Spleen (tissue), 11 donors: ENCODE measurements around the gene ZMYM4. TPM values are rescaled to one million over a fixed set of nuclear protein-coding genes. Genes with fewer than 3 reads are reported as not detected.

Experiments
- DNase-seq: peaks from one replicate; pipeline ENCODE4 v3.0.0-alpha.2; 2020
- H3K27ac ChIP-seq, 8 donors: fragments of 200-600 bp; sonication (generic) in 7 of 8; 1 replicate in 4 of 8; 2 replicates in 4 of 8; pipeline versions ENCODE4 v1.5.0 to v1.8.0; 2016 to 2021; ENCODE audit warnings: inconsistent platforms in 4 of 8, mild to moderate bottlenecking in 4 of 8, moderate library complexity in 1 of 8
- H3K27me3 ChIP-seq, 7 donors: fragments of 200-600 bp; sonication (generic) in 6 of 7; replicated peaks in 1 of 7; 1 replicate in 4 of 7; 2 replicates in 3 of 7; pipeline versions ENCODE4 v1.5.0 to v1.8.0; 2016 to 2021; ENCODE audit warnings: inconsistent platforms in 3 of 7, mild to moderate bottlenecking in 1 of 7
- H3K36me3 ChIP-seq, 6 donors: fragments of 200-600 bp; sonication (generic) in 5 of 6; 1 replicate in 4 of 6; 2 replicates in 2 of 6; pipeline versions ENCODE4 v1.5.0 to v1.8.0; 2016 to 2021; ENCODE audit warnings: inconsistent platforms in 2 of 6
- H3K4me1 ChIP-seq, 6 donors: fragments of 200-600 bp; sonication (generic) in 5 of 6; 1 replicate in 3 of 6; 2 replicates in 3 of 6; pipeline versions ENCODE4 v1.5.0 to v1.8.0; 2016 to 2021; ENCODE audit warnings: inconsistent platforms in 3 of 6
- H3K4me3 ChIP-seq, 8 donors: fragments of 200-600 bp; sonication (generic) in 7 of 8; 1 replicate in 4 of 8; 2 replicates in 4 of 8; pipeline versions ENCODE4 v1.5.0 to v1.8.0; 2016 to 2021; ENCODE audit warnings: inconsistent platforms in 4 of 8, mild to moderate bottlenecking in 4 of 8, moderate library complexity in 2 of 8
- H3K9me3 ChIP-seq, 8 donors: fragments of 200-600 bp; sonication (generic) in 7 of 8; 1 replicate in 4 of 8; 2 replicates in 4 of 8; pipeline versions ENCODE4 v1.5.0 to v1.8.0; 2016 to 2021; ENCODE audit warnings: inconsistent platforms in 4 of 8
- POLR2A ChIP-seq, 3 donors: fragments of 450-650 bp; IDR thresholded peaks; one replicate each; pipeline ENCODE4 v1.5.1; 2017; ENCODE audit warnings: antibody characterized with exemption in 3 of 3, mild to moderate bottlenecking in 1 of 3
- POLR2AphosphoS5 ChIP-seq, 3 donors: sonication (generic); formaldehyde crosslinking; IDR thresholded peaks; one replicate each; pipeline ENCODE4 v1.5.1; 2017; ENCODE audit warnings: antibody characterized with exemption in 3 of 3
- WGBS, 5 donors: extraction: QIAGEN DNeasy Blood & Tissue Kit in 3 of 5; methylation state at CpG; one replicate each; pipeline versions ENCODE4 v1.1.5 to v1.1.7; 2013 to 2018; 5-methylcytosine and 5-hydroxymethylcytosine counted together
- intact Hi-C: fragments of 100-400 bp; cut with DNase I; formaldehyde crosslinking; loops from one replicate; pipeline ENCODE4 v1.15.0; 2023; ENCODE audit warnings: low total_unique reads
- polyA plus RNA-seq, 3 donors: library from polyadenylated mRNA; stranded (reverse); fragments of 200-250 nt; gene quantifications; one replicate each; pipeline ENCODE4 v1.2.1, GENCODE V29; 2013
- total RNA-seq, 7 donors: library from RNA; depleted of rRNA in 3 of 7; stranded (reverse); fragments of >200 nt in 3 of 7; fragmentation: NEBNext Ultra II Directional in 4 of 7; extraction: Animal tissue kit (Norgen Biotek cat#: 25700) in 4 of 7; gene quantifications; one replicate each; pipeline versions ENCODE4 v1.1.0 to v1.2.1, GENCODE V29; 2016 to 2021
- TF ChIP-seq, protein P1 (sequence below), 11 experiments: fragments of 200-600 bp in 7 of 11; fragments of 450-650 bp in 4 of 11; sonication (generic) in 4 of 11; IDR thresholded peaks in 8 of 11; conservative IDR thresholded peaks in 3 of 11; 1 replicate in 7 of 11; 2 replicates in 4 of 11; pipeline versions ENCODE4 v1.4.0 to v1.8.0; 2016 to 2021; ENCODE audit warnings: antibody characterized with exemption in 11 of 11, inconsistent platforms in 4 of 11, mild to moderate bottlenecking in 1 of 11
- donor health status: healthy with polysubstance abuse.
- donor health status: DM: no; HTN: no; CAD: no; lungs with moderate emphysema.
- donor health status: DM: no; HTN: no; CAD: no.
- donor health status: Bipolar disorder and iron deficiency.
- donor health status: healthy.
- donor health status: DM: no; HTN: no; CAD: no.
- donor health status: DM: yes; HTN: yes; CAD: no.

The ZMYM4 gene
- total and polyA plus RNA-seq, 10 donors, result 9.0 to 70.2 (median 47.1) TPM

DNA sequence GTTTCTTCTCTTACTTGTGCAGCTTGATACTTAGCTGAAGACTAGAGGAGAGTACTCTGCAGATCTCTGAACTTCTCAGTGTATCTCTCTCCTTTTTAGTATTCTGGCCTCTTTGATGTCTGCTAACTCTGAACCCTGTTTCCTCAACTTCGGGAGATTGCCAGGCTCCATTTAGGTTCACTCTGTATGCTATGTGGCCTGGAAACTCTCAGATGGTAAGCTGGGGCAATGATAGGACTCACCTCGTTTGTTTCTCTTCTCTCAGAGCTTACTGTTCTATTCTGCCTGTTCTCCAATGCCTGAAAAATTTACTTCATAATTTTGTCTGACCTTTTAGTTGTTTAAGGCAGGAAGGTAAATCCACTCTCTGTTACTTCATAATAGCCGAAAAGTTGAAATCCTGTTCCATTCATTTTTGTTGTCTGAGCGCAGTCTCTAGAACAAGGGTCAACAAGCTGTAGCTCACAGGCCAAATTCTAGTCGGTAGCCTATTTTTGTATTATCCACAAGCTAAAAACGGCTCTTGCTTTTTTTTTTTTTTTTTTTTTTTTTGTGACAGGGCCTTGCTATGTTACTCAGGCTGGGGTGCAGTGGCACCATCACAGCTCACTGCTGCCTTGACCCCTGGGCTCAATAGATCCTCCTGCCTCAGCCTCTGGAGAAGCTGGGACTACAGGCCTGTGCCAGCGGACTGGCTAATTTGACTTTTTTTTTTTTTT lies 33.3 kb downstream of the ZMYM4 start:
- Histone ChIP-seq H3K36me3 (peaks cover 0 to 52% (median 2%) of the 10 kb centered on the region in 6 donors), H3K4me1 (peaks cover 0 to 19% (median 6%) of the 10 kb centered on the region in 6 donors), H3K4me3 (no peak overlapping the region), H3K27ac (no peak overlapping the region), H3K9me3 (no peaks in the 10 kb centered on the region), H3K27me3 (no peaks in the 10 kb centered on the region)
- WGBS, 5 donors, result 72 to 79% (median 76%) methylated on average over 7 of the region's 7 CpGs
- DNase-seq, result no peak
- TF ChIP-seq POLR2AphosphoS5 (IDR thresholded peaks at IDR 0.05) (no peak), POLR2A (IDR thresholded peaks at IDR 0.05) (no peak)
- TF ChIP-seq, protein P1, sequence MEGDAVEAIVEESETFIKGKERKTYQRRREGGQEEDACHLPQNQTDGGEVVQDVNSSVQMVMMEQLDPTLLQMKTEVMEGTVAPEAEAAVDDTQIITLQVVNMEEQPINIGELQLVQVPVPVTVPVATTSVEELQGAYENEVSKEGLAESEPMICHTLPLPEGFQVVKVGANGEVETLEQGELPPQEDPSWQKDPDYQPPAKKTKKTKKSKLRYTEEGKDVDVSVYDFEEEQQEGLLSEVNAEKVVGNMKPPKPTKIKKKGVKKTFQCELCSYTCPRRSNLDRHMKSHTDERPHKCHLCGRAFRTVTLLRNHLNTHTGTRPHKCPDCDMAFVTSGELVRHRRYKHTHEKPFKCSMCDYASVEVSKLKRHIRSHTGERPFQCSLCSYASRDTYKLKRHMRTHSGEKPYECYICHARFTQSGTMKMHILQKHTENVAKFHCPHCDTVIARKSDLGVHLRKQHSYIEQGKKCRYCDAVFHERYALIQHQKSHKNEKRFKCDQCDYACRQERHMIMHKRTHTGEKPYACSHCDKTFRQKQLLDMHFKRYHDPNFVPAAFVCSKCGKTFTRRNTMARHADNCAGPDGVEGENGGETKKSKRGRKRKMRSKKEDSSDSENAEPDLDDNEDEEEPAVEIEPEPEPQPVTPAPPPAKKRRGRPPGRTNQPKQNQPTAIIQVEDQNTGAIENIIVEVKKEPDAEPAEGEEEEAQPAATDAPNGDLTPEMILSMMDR (IDR thresholded peaks at IDR 0.05 in 8 of 11, conservative IDR thresholded peaks at IDR 0.05 in 3 of 11), result no peak
- intact Hi-C loops, result no loop called here

DNA sequence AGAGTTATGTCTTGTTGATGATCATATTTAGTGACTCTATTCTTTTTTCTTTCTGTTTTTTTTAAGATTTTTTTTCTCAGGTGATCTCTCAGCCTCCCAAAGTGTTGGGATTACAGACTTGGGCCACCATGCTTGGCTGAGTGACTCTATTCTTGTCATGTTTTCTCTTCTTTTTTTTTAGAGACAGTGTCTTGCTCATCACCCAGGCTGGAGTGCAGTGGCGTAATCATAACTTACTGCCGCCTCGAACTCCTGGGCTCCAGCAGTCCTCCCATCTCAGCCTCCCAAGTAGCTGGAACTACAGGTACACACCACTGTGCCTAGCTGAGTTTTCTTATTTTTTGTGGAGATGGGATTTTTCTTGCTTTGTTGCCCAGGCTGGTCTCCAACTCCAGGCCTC lies 36.9 kb downstream of the ZMYM4 start:
- intact Hi-C loops, result no loop called here
- Histone ChIP-seq H3K27ac (no peak overlapping the region), H3K4me1 (no peaks in the 10 kb centered on the region), H3K36me3 (peaks cover 0 to 48% (median 2%) of the 10 kb centered on the region in 6 donors), H3K9me3 (no peaks in the 10 kb centered on the region), H3K27me3 (no peaks in the 10 kb centered on the region), H3K4me3 (no peak overlapping the region)
- DNase-seq, result no peak
- TF ChIP-seq, protein P1 (IDR thresholded peaks at IDR 0.05 in 8 of 11, conservative IDR thresholded peaks at IDR 0.05 in 3 of 11), result no peak
- 84 to 95% (median 87%) methylated on average over 3 of the region's 3 CpGs for WGBS, 5 donors

DNA sequence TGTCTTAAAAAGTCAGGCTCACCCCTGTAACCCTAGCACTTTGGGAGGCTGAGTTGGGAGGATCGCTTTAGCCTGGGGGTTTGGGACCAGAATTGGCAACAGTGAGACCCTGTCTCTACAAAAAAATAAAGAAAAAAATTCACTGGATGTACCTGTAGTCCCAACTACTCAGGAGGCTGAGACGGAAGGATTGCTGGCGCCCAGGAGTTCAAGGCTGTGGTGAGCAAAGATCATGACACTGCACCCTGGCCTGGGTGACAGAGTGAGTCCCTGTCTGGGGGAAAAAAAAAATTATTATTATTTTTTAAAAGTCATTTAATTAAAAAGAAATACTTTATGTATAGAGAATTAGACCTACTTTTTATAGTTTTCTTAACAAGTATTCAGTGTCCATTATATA lies 47.1 kb downstream of the ZMYM4 start:
- WGBS, 5 donors, result 93 to 99% (median 94%) methylated on average over 3 of the region's 3 CpGs
- Histone ChIP-seq H3K36me3 (peaks cover 0 to 29% (median 6%) of the 10 kb centered on the region in 6 donors), H3K4me1 (peaks cover 0 to 1% (median 0%) of the 10 kb centered on the region in 6 donors), H3K27ac (no peak overlapping the region), H3K27me3 (no peaks in the 10 kb centered on the region), H3K9me3 (no peaks in the 10 kb centered on the region), H3K4me3 (no peak overlapping the region)
- intact Hi-C loops, result no loop called here
- TF ChIP-seq, protein P1 (IDR thresholded peaks at IDR 0.05 in 8 of 11, conservative IDR thresholded peaks at IDR 0.05 in 3 of 11), result no peak
- TF ChIP-seq POLR2A (IDR thresholded peaks at IDR 0.05) (no peak), POLR2AphosphoS5 (IDR thresholded peaks at IDR 0.05) (no peak)
- DNase-seq, result no peak

DNA sequence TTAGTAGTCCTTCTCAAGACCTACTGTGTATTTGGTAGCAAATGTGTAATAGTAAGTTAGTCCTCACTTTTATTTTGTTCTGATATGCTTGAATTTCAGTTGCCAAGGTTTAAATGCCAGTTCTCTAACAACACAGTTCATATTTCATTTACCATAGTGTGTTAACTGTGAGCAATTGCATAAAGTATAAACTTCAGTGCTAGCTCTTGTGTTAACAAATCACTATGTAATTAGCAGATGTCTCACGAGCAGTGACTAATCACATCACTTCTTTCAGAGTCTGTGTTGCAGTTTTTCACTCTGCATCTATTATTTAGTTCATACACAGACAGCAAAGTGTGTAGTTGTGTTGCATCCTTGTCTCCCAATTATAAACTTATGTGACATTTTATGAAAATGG lies 47.8 kb downstream of the ZMYM4 start:
- intact Hi-C loops, result no loop called here
- Histone ChIP-seq H3K27me3 (no peaks in the 10 kb centered on the region), H3K36me3 (peaks cover 0 to 22% (median 2%) of the 10 kb centered on the region in 6 donors), H3K9me3 (no peaks in the 10 kb centered on the region), H3K27ac (no peak overlapping the region), H3K4me1 (peaks cover 0 to 5% (median 0%) of the 10 kb centered on the region in 6 donors), H3K4me3 (no peak overlapping the region)
- 76 to 91% (median 84%) methylated on average over 1 of the region's 1 CpG for WGBS, 5 donors
- no peak for DNase-seq
- TF ChIP-seq POLR2AphosphoS5 (IDR thresholded peaks at IDR 0.05), result no peak
- no peak for TF ChIP-seq POLR2A (IDR thresholded peaks at IDR 0.05)
- TF ChIP-seq, protein P1 (IDR thresholded peaks at IDR 0.05 in 8 of 11, conservative IDR thresholded peaks at IDR 0.05 in 3 of 11), result no peak
